ENCODE measurements around the gene MAP3K20. TPM values are rescaled to one million over a fixed set of nuclear protein-coding genes. Genes with fewer than 3 reads are reported as not detected.

Gene MAP3K20
- total RNA-seq, 1 donor from 2014 or later = 33.7 TPM

DNA sequence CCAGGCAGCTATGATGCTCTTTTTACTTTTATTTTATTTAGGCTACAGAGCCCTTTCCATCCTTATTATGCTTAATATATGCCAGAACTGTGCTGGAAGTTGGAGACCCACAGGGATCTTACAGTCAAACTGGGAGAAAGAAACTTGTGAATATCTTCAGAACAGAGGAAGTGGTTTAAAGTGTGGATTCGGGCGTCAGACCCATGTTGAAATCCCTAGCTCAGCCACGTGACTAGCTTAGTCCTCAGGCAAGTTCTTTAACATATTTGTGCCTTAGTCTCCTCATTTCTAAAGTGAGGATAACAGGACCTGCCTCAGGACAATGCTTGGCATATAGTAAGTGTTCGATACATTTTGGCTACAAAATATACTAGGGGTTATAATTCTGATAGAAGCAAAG, 59.1 kb downstream of the MAP3K20 start:
- DNase-seq (ENCODE audit: low spot score in 2 of 2, unreplicated experiment in 2 of 2) = no peak
- H3K4me3 Mint-ChIP-seq = no peak overlapping the region
- no peaks in the 10 kb centered on the region for H3K27me3 Mint-ChIP-seq (ENCODE audit: low read depth)
- peaks cover 53% of the 10 kb centered on the region for H3K4me1 Mint-ChIP-seq
- H3K36me3 Mint-ChIP-seq = peaks cover 1% of the 10 kb centered on the region
- TF ChIP-seq, protein P1, sequence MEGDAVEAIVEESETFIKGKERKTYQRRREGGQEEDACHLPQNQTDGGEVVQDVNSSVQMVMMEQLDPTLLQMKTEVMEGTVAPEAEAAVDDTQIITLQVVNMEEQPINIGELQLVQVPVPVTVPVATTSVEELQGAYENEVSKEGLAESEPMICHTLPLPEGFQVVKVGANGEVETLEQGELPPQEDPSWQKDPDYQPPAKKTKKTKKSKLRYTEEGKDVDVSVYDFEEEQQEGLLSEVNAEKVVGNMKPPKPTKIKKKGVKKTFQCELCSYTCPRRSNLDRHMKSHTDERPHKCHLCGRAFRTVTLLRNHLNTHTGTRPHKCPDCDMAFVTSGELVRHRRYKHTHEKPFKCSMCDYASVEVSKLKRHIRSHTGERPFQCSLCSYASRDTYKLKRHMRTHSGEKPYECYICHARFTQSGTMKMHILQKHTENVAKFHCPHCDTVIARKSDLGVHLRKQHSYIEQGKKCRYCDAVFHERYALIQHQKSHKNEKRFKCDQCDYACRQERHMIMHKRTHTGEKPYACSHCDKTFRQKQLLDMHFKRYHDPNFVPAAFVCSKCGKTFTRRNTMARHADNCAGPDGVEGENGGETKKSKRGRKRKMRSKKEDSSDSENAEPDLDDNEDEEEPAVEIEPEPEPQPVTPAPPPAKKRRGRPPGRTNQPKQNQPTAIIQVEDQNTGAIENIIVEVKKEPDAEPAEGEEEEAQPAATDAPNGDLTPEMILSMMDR (IDR thresholded peaks at IDR 0.05; ENCODE audit: unreplicated experiment) = no peak
- H3K27ac Mint-ChIP-seq = no peak overlapping the region
- peaks cover 3% of the 10 kb centered on the region for H3K9me3 Mint-ChIP-seq

DNA sequence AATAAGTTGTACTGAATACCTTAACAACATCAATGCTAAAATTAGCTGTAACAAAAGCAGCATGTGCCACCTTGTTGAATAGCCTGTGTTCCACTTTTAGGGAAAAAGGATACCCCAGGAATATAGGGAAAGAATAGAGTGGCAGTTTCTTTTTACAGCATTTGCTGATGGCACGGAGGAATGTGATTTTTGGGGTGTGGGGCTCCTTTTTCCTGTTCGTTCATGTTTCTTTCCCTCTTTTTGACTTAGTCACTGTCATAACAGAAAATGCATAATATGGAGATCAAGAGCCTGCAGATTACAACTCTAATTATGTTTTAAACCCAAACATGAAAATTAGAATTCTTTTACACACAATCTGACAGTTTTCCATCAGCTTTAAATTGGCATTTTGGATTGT, 60.4 kb downstream of the MAP3K20 start:
- no peaks in the 10 kb centered on the region for H3K27me3 Mint-ChIP-seq (ENCODE audit: low read depth)
- H3K27ac Mint-ChIP-seq = peak overlapping the region; percentile 18
- H3K9me3 Mint-ChIP-seq = peaks cover 7% of the 10 kb centered on the region
- H3K4me1 Mint-ChIP-seq = peaks cover 41% of the 10 kb centered on the region
- no peak overlapping the region for H3K4me3 Mint-ChIP-seq
- H3K36me3 Mint-ChIP-seq = peaks cover 7% of the 10 kb centered on the region
- TF ChIP-seq, protein P1 (IDR thresholded peaks at IDR 0.05; ENCODE audit: unreplicated experiment) = no peak
- no peak for DNase-seq (ENCODE audit: low spot score in 2 of 2, unreplicated experiment in 2 of 2)

DNA sequence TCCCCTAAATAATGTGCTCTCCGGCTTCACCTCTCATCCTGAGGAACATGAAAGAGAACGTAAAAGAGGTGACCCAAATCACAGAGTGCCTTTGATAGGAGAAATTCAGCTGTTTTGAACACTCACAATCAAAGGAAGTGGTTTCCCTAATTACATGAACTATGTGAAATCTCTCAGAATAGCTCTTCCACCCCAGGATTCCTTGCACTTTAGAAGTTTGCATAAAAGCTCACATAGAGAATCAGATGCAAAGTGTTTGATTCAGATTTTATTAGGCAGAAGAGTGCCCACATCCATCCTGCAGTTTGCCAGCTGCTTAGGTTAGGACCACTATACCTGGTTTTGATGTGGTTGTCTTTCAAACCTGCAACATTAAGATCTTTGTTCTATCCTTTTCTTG, 61.0 kb downstream of the MAP3K20 start:
- H3K27ac Mint-ChIP-seq = peak overlapping the region; percentile 18
- H3K4me1 Mint-ChIP-seq = peaks cover 35% of the 10 kb centered on the region
- TF ChIP-seq, protein P1 (IDR thresholded peaks at IDR 0.05; ENCODE audit: unreplicated experiment) = no peak
- no peak for DNase-seq (ENCODE audit: low spot score in 2 of 2, unreplicated experiment in 2 of 2)
- peaks cover 12% of the 10 kb centered on the region for H3K9me3 Mint-ChIP-seq
- peaks cover 12% of the 10 kb centered on the region for H3K36me3 Mint-ChIP-seq
- no peaks in the 10 kb centered on the region for H3K27me3 Mint-ChIP-seq (ENCODE audit: low read depth)
- H3K4me3 Mint-ChIP-seq = no peak overlapping the region

DNA sequence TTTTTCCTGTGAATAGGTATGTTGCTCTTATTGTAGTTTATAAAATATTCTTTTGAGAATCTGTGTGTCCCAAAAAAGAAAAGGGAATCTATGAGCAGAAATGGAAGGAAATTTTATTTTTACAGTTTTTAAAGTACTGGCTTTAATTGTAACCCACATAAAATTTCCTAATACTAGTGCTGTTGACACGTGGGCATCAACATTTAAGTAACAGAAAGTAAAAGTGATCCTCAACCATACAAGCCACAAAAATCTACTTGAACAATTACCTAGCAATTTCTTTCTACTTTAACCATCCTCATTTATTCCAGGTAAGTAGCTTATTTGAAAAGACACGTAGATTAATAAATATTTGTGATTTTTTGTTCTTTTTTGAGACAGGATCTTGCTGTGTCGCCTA, 62.0 kb downstream of the MAP3K20 start:
- Mint-ChIP-seq H3K27me3 (ENCODE audit: low read depth) (no peaks in the 10 kb centered on the region), H3K4me3 (no peak overlapping the region), H3K4me1 (peaks cover 26% of the 10 kb centered on the region), H3K36me3 (peaks cover 18% of the 10 kb centered on the region), H3K9me3 (peaks cover 18% of the 10 kb centered on the region), H3K27ac (no peak overlapping the region)
- no peak for DNase-seq (ENCODE audit: low spot score in 2 of 2, unreplicated experiment in 2 of 2)
- TF ChIP-seq, protein P1 (IDR thresholded peaks at IDR 0.05; ENCODE audit: unreplicated experiment) = no peak

DNA sequence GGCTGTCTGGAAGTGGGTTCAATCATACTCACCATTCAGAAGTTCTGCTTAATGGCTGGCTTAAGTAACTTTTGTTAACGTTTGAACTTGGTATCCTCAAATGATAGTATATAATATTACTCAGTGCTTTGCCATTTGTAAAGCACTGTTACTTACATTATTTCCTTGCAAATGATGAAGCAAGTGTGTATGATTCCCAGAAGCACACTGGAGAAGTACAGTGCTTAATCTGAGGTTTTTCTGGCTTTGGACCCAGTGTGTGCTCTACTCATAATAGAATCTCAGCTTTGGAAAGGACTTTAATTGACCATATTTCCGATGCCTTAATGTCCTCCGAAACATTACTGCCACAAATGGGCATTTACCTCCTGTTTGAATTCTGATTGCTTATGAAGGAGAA, 63.3 kb downstream of the MAP3K20 start:
- no peak overlapping the region for H3K4me3 Mint-ChIP-seq
- peaks cover 21% of the 10 kb centered on the region for H3K4me1 Mint-ChIP-seq
- TF ChIP-seq, protein P1 (IDR thresholded peaks at IDR 0.05; ENCODE audit: unreplicated experiment) = no peak

DNA sequence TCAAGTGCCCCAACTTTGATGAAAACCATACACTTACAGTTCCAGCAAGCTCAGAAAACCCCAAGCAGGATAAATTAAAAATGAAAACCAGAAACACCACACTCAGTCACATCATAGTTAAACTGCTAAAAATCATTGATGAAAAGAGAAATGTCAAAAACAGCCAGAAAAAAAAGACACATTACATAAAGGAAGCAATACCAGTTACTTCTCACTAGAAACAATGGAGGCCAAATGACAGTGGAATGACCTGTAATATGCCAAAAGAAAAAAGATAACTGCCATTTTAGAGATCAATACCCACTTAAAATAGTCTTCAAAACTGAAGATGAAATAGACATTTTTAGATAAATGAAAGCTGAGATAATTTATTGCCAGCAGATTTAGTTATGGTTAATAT, 66.0 kb downstream of the MAP3K20 start:
- DNase-seq (ENCODE audit: low spot score in 2 of 2, unreplicated experiment in 2 of 2) = no peak
- TF ChIP-seq, protein P1 (IDR thresholded peaks at IDR 0.05; ENCODE audit: unreplicated experiment) = no peak
- Mint-ChIP-seq H3K4me1 (peaks cover 7% of the 10 kb centered on the region), H3K4me3 (no peak overlapping the region), H3K36me3 (peaks cover 26% of the 10 kb centered on the region), H3K9me3 (peaks cover 22% of the 10 kb centered on the region), H3K27ac (no peak overlapping the region), H3K27me3 (ENCODE audit: low read depth) (no peaks in the 10 kb centered on the region)

More for the DNA sequence above, 63.3 kb downstream of the MAP3K20 start:
- peaks cover 23% of the 10 kb centered on the region for H3K36me3 Mint-ChIP-seq
- no peak overlapping the region for H3K27ac Mint-ChIP-seq
- no peak for DNase-seq (ENCODE audit: low spot score in 2 of 2, unreplicated experiment in 2 of 2)
- peaks cover 22% of the 10 kb centered on the region for H3K9me3 Mint-ChIP-seq
- H3K27me3 Mint-ChIP-seq (ENCODE audit: low read depth) = no peaks in the 10 kb centered on the region

All from mesothelial cell of epicardium (in vitro differentiated cells).